Astrocyte (in vitro differentiated cells and primary cell): ENCODE data around the gene RND3. TPM values are rescaled to one million over a fixed set of nuclear protein-coding genes. Genes with fewer than 3 reads are reported as not detected.

Experiments
- DNase-seq: peaks from one replicate; pipeline ENCODE4 v3.0.0-alpha.2; 2010; ENCODE audit warnings: low read depth
- FAIRE-seq: peaks from 2 replicates; lab custom pipeline; 2011; peaks lifted over from hg19 to GRCh38; lab: Jason Lieb, UNC
- H2AFZ ChIP-seq: 2 replicates; pipeline ENCODE4 v1.6.0; 2012; ENCODE audit warnings: low read depth, low read length, inconsistent platforms
- H3K27ac ChIP-seq: 2 replicates; pipeline ENCODE4 v1.5.1; 2011; ENCODE audit warnings: low read depth, low read length, inconsistent platforms
- H3K27me3 ChIP-seq: 2 replicates; pipeline ENCODE4 v1.6.0; 2011; ENCODE audit warnings: low read length, inconsistent platforms; ENCODE audit not compliant: insufficient read depth
- H3K36me3 ChIP-seq: 2 replicates; pipeline ENCODE4 v1.5.1; 2011; ENCODE audit warnings: low read length, inconsistent platforms; ENCODE audit not compliant: insufficient read depth
- H3K4me1 ChIP-seq: 2 replicates; pipeline ENCODE4 v1.5.1; 2011; ENCODE audit warnings: low read length, inconsistent platforms; ENCODE audit not compliant: insufficient read depth
- H3K4me2 ChIP-seq: 2 replicates; pipeline ENCODE4 v1.6.0; 2012; ENCODE audit warnings: low read length, inconsistent platforms
- H3K4me3 ChIP-seq: 2 replicates; pipeline ENCODE4 v1.5.1; 2011; ENCODE audit warnings: low read depth, mild to moderate bottlenecking, low read length, inconsistent platforms; ENCODE audit not compliant: insufficient read depth
- H3K79me2 ChIP-seq: 2 replicates; pipeline ENCODE4 v1.6.0; 2012; ENCODE audit warnings: mild to moderate bottlenecking, low read length, inconsistent platforms; ENCODE audit not compliant: insufficient read depth
- H3K9ac ChIP-seq: 2 replicates; pipeline ENCODE4 v1.6.0; 2012; ENCODE audit warnings: mild to moderate bottlenecking, low read length, inconsistent platforms
- H3K9me3 ChIP-seq: 2 replicates; pipeline ENCODE4 v1.5.1; 2012; ENCODE audit warnings: low read depth, mild to moderate bottlenecking, low read length, inconsistent platforms; ENCODE audit not compliant: insufficient read depth
- H4K20me1 ChIP-seq: 2 replicates; pipeline ENCODE4 v1.6.0; 2012; ENCODE audit warnings: low read length, inconsistent platforms; ENCODE audit not compliant: insufficient read depth
- H3K27ac Mint-ChIP-seq: one replicate; pipeline ENCODE4 v1.8.0; 2021; ENCODE audit warnings: mild to moderate bottlenecking, mixed read lengths; ENCODE audit not compliant: unreplicated experiment
- H3K27me3 Mint-ChIP-seq: one replicate; pipeline ENCODE4 v1.8.0; 2021; ENCODE audit warnings: low read depth, mixed read lengths; ENCODE audit not compliant: unreplicated experiment
- H3K36me3 Mint-ChIP-seq: one replicate; pipeline ENCODE4 v1.8.0; 2021; ENCODE audit warnings: low read depth, mixed read lengths; ENCODE audit not compliant: unreplicated experiment
- H3K4me1 Mint-ChIP-seq: one replicate; pipeline ENCODE4 v1.8.0; 2021; ENCODE audit warnings: low read depth, mixed read lengths; ENCODE audit not compliant: unreplicated experiment
- H3K4me3 Mint-ChIP-seq: one replicate; pipeline ENCODE4 v1.8.0; 2021; ENCODE audit warnings: mild to moderate bottlenecking, moderate library complexity, mixed read lengths; ENCODE audit not compliant: unreplicated experiment
- H3K9me3 Mint-ChIP-seq: one replicate; pipeline ENCODE4 v1.8.0; 2021; ENCODE audit warnings: mild to moderate bottlenecking, mixed read lengths; ENCODE audit not compliant: unreplicated experiment
- CTCF ChIP-seq: IDR thresholded peaks from 2 replicates; pipeline ENCODE4 v1.5.1; 2011; ENCODE audit warnings: low read depth, mild to moderate bottlenecking, inconsistent platforms, low read length, moderate library complexity; ENCODE audit not compliant: insufficient read depth
- EZH2 ChIP-seq: IDR thresholded peaks from 2 replicates; pipeline ENCODE4 v1.6.1; 2012; ENCODE audit warnings: mild to moderate bottlenecking, low read length, inconsistent platforms; ENCODE audit not compliant: insufficient read depth
- total RNA-seq: library from RNA; stranded (reverse); gene quantifications from 2 replicates; pipeline ENCODE4 v1.2.1, GENCODE V29; 2021

The RND3 gene
- total RNA-seq, 1 donor from 2014 or later, result 117 TPM

GRCh38 chr2:150484006-150484405 lies 3.5 kb downstream of the RND3 start:
- H3K79me2 ChIP-seq, result peaks cover 81% of the 10 kb centered on the region
- peak overlapping the region; percentile 90 for H3K4me2 ChIP-seq
- peaks cover 68% of the 10 kb centered on the region for H4K20me1 ChIP-seq
- H3K36me3 Mint-ChIP-seq, result peaks cover 9% of the 10 kb centered on the region
- H3K4me3 Mint-ChIP-seq, result peak overlapping the region; percentile 95
- H3K4me3 ChIP-seq, result peak overlapping the region; percentile 100
- H3K27me3 ChIP-seq, result no peaks in the 10 kb centered on the region
- H3K9ac ChIP-seq, result peak overlapping the region; percentile 100
- TF ChIP-seq CTCF (no peak), EZH2 (no peak)
- FAIRE-seq (no peak), DNase-seq (no peak)
- peaks cover 12% of the 10 kb centered on the region for H3K36me3 ChIP-seq
- H3K9me3 Mint-ChIP-seq, result no peaks in the 10 kb centered on the region
- H3K4me1 ChIP-seq, result peaks cover 49% of the 10 kb centered on the region
- no peaks in the 10 kb centered on the region for H3K9me3 ChIP-seq
- peak overlapping the region; percentile 100 for H3K27ac Mint-ChIP-seq
- peak overlapping the region; percentile 98 for H3K27ac ChIP-seq
- peaks cover 46% of the 10 kb centered on the region for H3K4me1 Mint-ChIP-seq
- H2AFZ ChIP-seq, result no peak overlapping the region
- H3K27me3 Mint-ChIP-seq, result no peaks in the 10 kb centered on the region

- no peak for TF ChIP-seq CTCF
- TF ChIP-seq EZH2, result no peak
- Histone ChIP-seq H3K36me3 (peaks cover 12% of the 10 kb centered on the region), H3K27me3 (no peaks in the 10 kb centered on the region), H3K4me1 (peaks cover 54% of the 10 kb centered on the region), H3K9me3 (no peaks in the 10 kb centered on the region), H3K9ac (peak overlapping the region; percentile 100), H2AFZ (no peak overlapping the region), H4K20me1 (peaks cover 73% of the 10 kb centered on the region), H3K27ac (peak overlapping the region; percentile 98), H3K79me2 (peaks cover 86% of the 10 kb centered on the region), H3K4me2 (peak overlapping the region; percentile 90), H3K4me3 (peak overlapping the region; percentile 100)
- no peak for FAIRE-seq
- H3K27ac Mint-ChIP-seq, result peak overlapping the region; percentile 7
- no peaks in the 10 kb centered on the region for H3K9me3 Mint-ChIP-seq
- no peaks in the 10 kb centered on the region for H3K27me3 Mint-ChIP-seq
- no peak for DNase-seq
- H3K4me1 Mint-ChIP-seq, result peaks cover 46% of the 10 kb centered on the region
- H3K36me3 Mint-ChIP-seq, result peaks cover 9% of the 10 kb centered on the region
- peak overlapping the region; percentile 95 for H3K4me3 Mint-ChIP-seq
These were observed 3.9 kb downstream of the RND3 start for GRCh38 chr2:150483532-150483931.

- H3K36me3 Mint-ChIP-seq, result peaks cover 9% of the 10 kb centered on the region
These were observed 4.6 kb downstream of the RND3 start for GRCh38 chr2:150482667-150483400.

More at GRCh38 chr2:150482667-150483400, 4.6 kb downstream of the RND3 start:
- no peak for TF ChIP-seq EZH2
- no peak for TF ChIP-seq CTCF
- Histone ChIP-seq H2AFZ (no peak overlapping the region), H3K79me2 (peaks cover 93% of the 10 kb centered on the region), H3K4me2 (peak overlapping the region; percentile 90), H4K20me1 (peaks cover 79% of the 10 kb centered on the region), H3K9me3 (no peaks in the 10 kb centered on the region), H3K27ac (peak overlapping the region; percentile 98), H3K9ac (peak overlapping the region; percentile 100), H3K36me3 (peaks cover 12% of the 10 kb centered on the region), H3K4me1 (peaks cover 61% of the 10 kb centered on the region), H3K4me3 (peak overlapping the region; percentile 100), H3K27me3 (no peaks in the 10 kb centered on the region)
- H3K9me3 Mint-ChIP-seq, result no peaks in the 10 kb centered on the region
- H3K4me3 Mint-ChIP-seq, result peak overlapping the region; percentile 95
- no peaks in the 10 kb centered on the region for H3K27me3 Mint-ChIP-seq
- peaks cover 53% of the 10 kb centered on the region for H3K4me1 Mint-ChIP-seq
- H3K27ac Mint-ChIP-seq, result peak overlapping the region; percentile 7
- DNase-seq (no peak), FAIRE-seq (no peak)
